Loucy (cell line): Measurements from ENCODE around the gene PLCG1.
"Not testable (repeated sequence)": the region's sequence is repeated elsewhere in the genome, so short reads cannot be mapped to it uniquely, and the experiment has no call there.

Source experiments
- EZH2phosphoT487 ChIP-seq: fragments of 200-600 bp; IDR thresholded peaks from 2 replicates; pipeline ENCODE4 v1.6.1; 2018; ENCODE audit warnings: antibody characterized with exemption, mild to moderate bottlenecking, moderate library complexity, borderline replicate concordance
- TF ChIP-seq, protein P1 (sequence below): fragments of 200-600 bp; sonication (generic); conservative IDR thresholded peaks from 2 replicates; pipeline ENCODE4 v1.5.1; 2014; ENCODE audit warnings: mild to moderate bottlenecking, antibody characterized with exemption, low read length

GRCh38 chr20:41128317-41128716 lies 9.0 kb upstream of the PLCG1 start:
- TF ChIP-seq, protein P1, sequence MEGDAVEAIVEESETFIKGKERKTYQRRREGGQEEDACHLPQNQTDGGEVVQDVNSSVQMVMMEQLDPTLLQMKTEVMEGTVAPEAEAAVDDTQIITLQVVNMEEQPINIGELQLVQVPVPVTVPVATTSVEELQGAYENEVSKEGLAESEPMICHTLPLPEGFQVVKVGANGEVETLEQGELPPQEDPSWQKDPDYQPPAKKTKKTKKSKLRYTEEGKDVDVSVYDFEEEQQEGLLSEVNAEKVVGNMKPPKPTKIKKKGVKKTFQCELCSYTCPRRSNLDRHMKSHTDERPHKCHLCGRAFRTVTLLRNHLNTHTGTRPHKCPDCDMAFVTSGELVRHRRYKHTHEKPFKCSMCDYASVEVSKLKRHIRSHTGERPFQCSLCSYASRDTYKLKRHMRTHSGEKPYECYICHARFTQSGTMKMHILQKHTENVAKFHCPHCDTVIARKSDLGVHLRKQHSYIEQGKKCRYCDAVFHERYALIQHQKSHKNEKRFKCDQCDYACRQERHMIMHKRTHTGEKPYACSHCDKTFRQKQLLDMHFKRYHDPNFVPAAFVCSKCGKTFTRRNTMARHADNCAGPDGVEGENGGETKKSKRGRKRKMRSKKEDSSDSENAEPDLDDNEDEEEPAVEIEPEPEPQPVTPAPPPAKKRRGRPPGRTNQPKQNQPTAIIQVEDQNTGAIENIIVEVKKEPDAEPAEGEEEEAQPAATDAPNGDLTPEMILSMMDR = not testable (repeated sequence)
- not testable (repeated sequence) for TF ChIP-seq EZH2phosphoT487
